GM23338 (cell line): ENCODE results near the gene ATG2B. TPM values are rescaled to one million over a fixed set of nuclear protein-coding genes. Genes with fewer than 3 reads are reported as not detected.
A peak's percentile ranks its signal among the peaks of the same experiment; 100 is the strongest.

Experiments
- ATAC-seq: fragments of 200-7000 bp; cut with Tn5 transposase; 3 replicates; pipeline ENCODE4 v1.9.1; 2020
- DNase-seq: peaks from one replicate; pipeline ENCODE4 v3.0.0-alpha.2; 2015; ENCODE audit warnings: low spot score
- H2AFZ ChIP-seq: fragments of 200-600 bp; sonication (generic); 2 replicates; pipeline ENCODE4 v1.8.0; 2016; ENCODE audit warnings: antibody characterized with exemption, mild to moderate bottlenecking, moderate library complexity
- H3F3A ChIP-seq: fragments of 200-600 bp; sonication (generic); replicated peaks from 2 replicates; pipeline ENCODE4 v1.8.0; 2017; ENCODE audit warnings: antibody characterized with exemption, mixed run types, low read depth
- H3K27ac ChIP-seq: fragments of 200-600 bp; sonication (generic); 2 replicates; pipeline ENCODE4 v1.6.1; 2016; ENCODE audit warnings: low read depth
- H3K27me3 ChIP-seq: fragments of 200-600 bp; sonication (generic); 2 replicates; pipeline ENCODE4 v1.8.0; 2016; ENCODE audit warnings: mild to moderate bottlenecking, mixed run types, moderate library complexity; ENCODE audit not compliant: insufficient read depth
- H3K36me3 ChIP-seq: fragments of 200-600 bp; sonication (generic); 2 replicates; pipeline ENCODE4 v1.8.0; 2016; ENCODE audit warnings: mild to moderate bottlenecking; ENCODE audit not compliant: insufficient read depth
- H3K4me1 ChIP-seq: fragments of 200-600 bp; sonication (generic); 2 replicates; pipeline ENCODE4 v1.8.0; 2016; ENCODE audit warnings: mild to moderate bottlenecking, moderate library complexity; ENCODE audit not compliant: insufficient read depth
- H3K4me2 ChIP-seq: fragments of 200-600 bp; sonication (generic); 2 replicates; pipeline ENCODE4 v1.7.1; 2017; ENCODE audit warnings: mixed run types
- H3K4me3 ChIP-seq: fragments of 200-600 bp; sonication (generic); 2 replicates; pipeline ENCODE4 v1.6.1; 2016; ENCODE audit warnings: mixed run types
- H3K79me2 ChIP-seq: fragments of 200-600 bp; sonication (generic); replicated peaks from 2 replicates; pipeline ENCODE4 v1.8.0; 2017; ENCODE audit warnings: mild to moderate bottlenecking; ENCODE audit not compliant: insufficient read depth
- H3K9me2 ChIP-seq: fragments of 200-600 bp; sonication (generic); 2 replicates; pipeline ENCODE4 v1.8.0; 2017; ENCODE audit not compliant: insufficient read depth
- H4K20me1 ChIP-seq: fragments of 200-600 bp; sonication (generic); replicated peaks from 2 replicates; pipeline ENCODE4 v1.8.0; 2017; ENCODE audit warnings: mild to moderate bottlenecking; ENCODE audit not compliant: insufficient read depth
- H3K27ac Mint-ChIP-seq: 2 replicates; pipeline ENCODE4 v1.8.0; 2020; ENCODE audit warnings: inconsistent platforms, mild to moderate bottlenecking, moderate library complexity, mixed read lengths
- H3K27me3 Mint-ChIP-seq: 3 replicates; pipeline ENCODE4 v1.8.0; 2022; ENCODE audit warnings: low read depth, mild to moderate bottlenecking, moderate library complexity, mixed read lengths, inconsistent platforms; ENCODE audit not compliant: insufficient read depth, poor library complexity
- H3K36me3 Mint-ChIP-seq: 3 replicates; pipeline ENCODE4 v1.8.0; 2021; ENCODE audit warnings: low read depth, mild to moderate bottlenecking, inconsistent platforms, moderate library complexity, mixed read lengths
- H3K4me1 Mint-ChIP-seq: 3 replicates; pipeline ENCODE4 v1.8.0; 2020; ENCODE audit warnings: mild to moderate bottlenecking, inconsistent platforms, mixed read lengths
- H3K4me3 Mint-ChIP-seq: 3 replicates; pipeline ENCODE4 v1.8.0; 2021; ENCODE audit warnings: moderate library complexity, mild to moderate bottlenecking, inconsistent platforms, mixed read lengths
- H3K9me3 Mint-ChIP-seq: 3 replicates; pipeline ENCODE4 v1.8.0; 2020; ENCODE audit warnings: moderate library complexity, mild to moderate bottlenecking, inconsistent platforms, mixed read lengths
- CREB1 ChIP-seq: fragments of 250-450 bp; sonication (Bioruptor Pico); IDR thresholded peaks from 2 replicates; pipeline ENCODE4 v1.5.0; 2020; ENCODE audit warnings: low read depth, mild to moderate bottlenecking, moderate library complexity
- CTCF ChIP-seq, 2 experiments: fragments of 200-600 bp in 1 of 2; sonication (generic) in 1 of 2; conservative IDR thresholded peaks; 2 replicates each; pipeline versions ENCODE4 v1.5.1 to v1.6.1; 2016 to 2017; ENCODE audit warnings: antibody characterized with exemption in 2 of 2, low read depth in 2 of 2, mild to moderate bottlenecking in 2 of 2, moderate library complexity in 1 of 2
- JUNB ChIP-seq: IDR thresholded peaks from one replicate; pipeline ENCODE4 v1.6.1; 2016; ENCODE audit warnings: antibody characterized with exemption; ENCODE audit not compliant: unreplicated experiment
- NANOG ChIP-seq: IDR thresholded peaks from 2 replicates; pipeline ENCODE4 v1.6.1; 2016; ENCODE audit warnings: antibody characterized with exemption, borderline replicate concordance
- STAT1 ChIP-seq: IDR thresholded peaks from one replicate; pipeline ENCODE4 v1.6.1; 2016; ENCODE audit warnings: antibody characterized with exemption; ENCODE audit not compliant: unreplicated experiment
- ZNF114 ChIP-seq: fragments of 250-450 bp; sonication (Bioruptor Pico); IDR thresholded peaks from 2 replicates; pipeline ENCODE4 v1.5.0; 2020; ENCODE audit warnings: mild to moderate bottlenecking, moderate library complexity
- ZNF331 ChIP-seq: fragments of 250-450 bp; sonication (Bioruptor Pico); IDR thresholded peaks from 2 replicates; pipeline ENCODE4 v1.5.0; 2020; ENCODE audit warnings: low read depth, mild to moderate bottlenecking, moderate library complexity
- ZNF462 ChIP-seq: fragments of 250-450 bp; sonication (Bioruptor Pico); IDR thresholded peaks from 2 replicates; pipeline ENCODE4 v1.5.0; 2020; ENCODE audit warnings: mild to moderate bottlenecking, moderate library complexity
- polyA plus RNA-seq: library from polyadenylated mRNA; unstranded; fragments of >200 nt; fragmentation: Nextera tagmentation; extraction: Ambion mirVana; gene quantifications from 2 replicates; pipeline ENCODE4 v1.2.1, GENCODE V29; 2016
- total RNA-seq: library from RNA; depleted of rRNA; stranded (reverse); fragments of >200 nt; shearing (Covaris generic); gene quantifications from 2 replicates; pipeline ENCODE4 v1.2.3, GENCODE V29; 2014
- TF ChIP-seq, protein P1 (sequence below): IDR thresholded peaks from 2 replicates; pipeline ENCODE4 v1.6.1; 2016; ENCODE audit warnings: antibody characterized with exemption

Gene ATG2B
- total and polyA plus RNA-seq, 2 experiments from 2014 or later = 3.8 to 15.4 TPM

- no peaks in the 10 kb centered on the region for H4K20me1 ChIP-seq
- H3K27me3 ChIP-seq = no peaks in the 10 kb centered on the region
- no peak within 1 kb of the TSS for H3K27ac ChIP-seq
- no peak for DNase-seq
- no peak within 1 kb of the TSS for H3K27ac Mint-ChIP-seq
- no peak within 1 kb of the TSS for H3K4me3 ChIP-seq
- no peaks in the 10 kb centered on the region for H3K36me3 ChIP-seq
- TF ChIP-seq ZNF331 (no peak), STAT1 (no peak), NANOG (no peak)
- TF ChIP-seq, protein P1, sequence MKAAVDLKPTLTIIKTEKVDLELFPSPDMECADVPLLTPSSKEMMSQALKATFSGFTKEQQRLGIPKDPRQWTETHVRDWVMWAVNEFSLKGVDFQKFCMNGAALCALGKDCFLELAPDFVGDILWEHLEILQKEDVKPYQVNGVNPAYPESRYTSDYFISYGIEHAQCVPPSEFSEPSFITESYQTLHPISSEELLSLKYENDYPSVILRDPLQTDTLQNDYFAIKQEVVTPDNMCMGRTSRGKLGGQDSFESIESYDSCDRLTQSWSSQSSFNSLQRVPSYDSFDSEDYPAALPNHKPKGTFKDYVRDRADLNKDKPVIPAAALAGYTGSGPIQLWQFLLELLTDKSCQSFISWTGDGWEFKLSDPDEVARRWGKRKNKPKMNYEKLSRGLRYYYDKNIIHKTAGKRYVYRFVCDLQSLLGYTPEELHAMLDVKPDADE = no peak
- H3F3A ChIP-seq = no peaks in the 10 kb centered on the region
- no peaks in the 10 kb centered on the region for H3K4me1 ChIP-seq
- H2AFZ ChIP-seq = peak within 1 kb of the TSS; percentile 63; the same call in 1 of the 2 replicates
- peaks cover 16% of the 10 kb centered on the region for H3K4me1 Mint-ChIP-seq
- no peak within 1 kb of the TSS for H3K4me3 Mint-ChIP-seq
- H3K9me3 Mint-ChIP-seq = no peaks in the 10 kb centered on the region; the same call in 1 of the 3 replicates
- no peaks in the 10 kb centered on the region; the same call in 2 of the 3 replicates for H3K36me3 Mint-ChIP-seq
- no peak for ATAC-seq
- H3K4me2 ChIP-seq = no peak within 1 kb of the TSS
- 0 out of 2 replicates have a peak, but pooled peaks cover 5% of the 10 kb centered on the region for H3K9me2 ChIP-seq
- peaks cover 8% of the 10 kb centered on the region for H3K27me3 Mint-ChIP-seq
- H3K79me2 ChIP-seq = no peaks in the 10 kb centered on the region
Measured at GRCh38 chr14:96255501-96256366, 107.4 kb downstream of the ATG2B start, which contains the start of gene BDKRB1. BDKRB1 (plus strand) TSS chr14:96256210; CDS start chr14:96263683, 7,473 bp downstream.

DNA sequence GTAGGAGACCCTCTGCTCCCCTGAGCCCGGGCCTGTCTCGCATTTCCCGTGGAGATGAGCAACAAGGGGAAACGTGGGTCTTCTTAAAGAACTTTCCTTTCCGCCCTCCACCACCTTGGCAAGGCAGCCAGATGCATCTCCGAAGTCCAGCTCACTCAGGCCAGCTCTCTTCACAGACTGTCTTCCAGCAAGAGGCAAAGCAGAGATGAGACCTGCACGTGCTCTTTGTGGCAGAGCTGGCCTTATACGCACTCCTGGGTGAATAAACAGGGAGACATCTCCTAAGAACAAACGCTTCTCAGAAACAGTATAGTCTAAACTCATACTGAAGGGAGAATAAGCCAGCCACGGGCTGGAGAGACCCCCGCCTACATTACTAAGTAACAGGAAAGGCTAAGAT lies 108.5 kb downstream of the ATG2B start:
- Mint-ChIP-seq H3K9me3 (no peaks in the 10 kb centered on the region; the same call in 2 of the 3 replicates), H3K27ac (no peak overlapping the region), H3K36me3 (no peaks in the 10 kb centered on the region; the same call in 2 of the 3 replicates), H3K4me1 (peaks cover 21% of the 10 kb centered on the region), H3K27me3 (peaks cover 8% of the 10 kb centered on the region), H3K4me3 (no peak overlapping the region)
- Histone ChIP-seq H3K79me2 (no peaks in the 10 kb centered on the region), H3K27me3 (no peaks in the 10 kb centered on the region), H3K9me2 (0 out of 2 replicates have a peak, but pooled peaks cover 5% of the 10 kb centered on the region), H3K4me2 (no peak overlapping the region), H3K27ac (no peak overlapping the region), H3K36me3 (no peaks in the 10 kb centered on the region), H2AFZ (no peak overlapping the region), H3K4me1 (no peaks in the 10 kb centered on the region), H3F3A (no peaks in the 10 kb centered on the region), H4K20me1 (no peaks in the 10 kb centered on the region), H3K4me3 (no peak overlapping the region)
- ATAC-seq (no peak), DNase-seq (no peak)
- TF ChIP-seq NANOG (no peak), CREB1 (no peak), ZNF462 (CRISPR knock-in tag) (no peak), ZNF331 (no peak), CTCF (conservative IDR thresholded peaks at IDR 0.05; ENCODE audit: low read depth in 2 of 2) (no peak), ZNF114 (CRISPR knock-in tag) (no peak), JUNB (no peak), STAT1 (no peak)
- TF ChIP-seq, protein P1 = no peak
